Small intestine (tissue), 7 donors: ENCODE data around the gene ETV6. TPM values are rescaled to one million over a fixed set of nuclear protein-coding genes. Genes with fewer than 3 reads are reported as not detected.

Experiments used
- DNase-seq, 2 donors: peaks; one replicate each; pipeline versions ENCODE4 v3.0.0 to v3.0.0-alpha.2; 2013
- FAIRE-seq: peaks from 2 replicates; lab custom pipeline; 2012; peaks lifted over from hg19 to GRCh38; lab: Jason Lieb, UNC
- H3K27ac ChIP-seq, 3 donors: one replicate each; pipeline ENCODE4 v1.5.1; 2013; ENCODE audit warnings: low read length in 2 of 3, mild to moderate bottlenecking in 2 of 3, control low read depth in 1 of 3, inconsistent platforms in 1 of 3, low read depth in 1 of 3, moderate library complexity in 1 of 3
- H3K27me3 ChIP-seq, 3 donors: one replicate each; pipeline ENCODE4 v1.6.1; 2013; ENCODE audit warnings: low read length in 3 of 3, inconsistent platforms in 1 of 3; ENCODE audit not compliant: control insufficient read depth in 3 of 3, insufficient read depth in 3 of 3
- H3K36me3 ChIP-seq, 3 donors: one replicate each; pipeline ENCODE4 v1.6.1; 2013; ENCODE audit warnings: low read length in 3 of 3, inconsistent platforms in 1 of 3, low read depth in 1 of 3, mild to moderate bottlenecking in 1 of 3, moderate library complexity in 1 of 3; ENCODE audit not compliant: control insufficient read depth in 3 of 3, insufficient read depth in 2 of 3
- H3K4me1 ChIP-seq, 3 donors: one replicate each; pipeline ENCODE4 v1.6.1; 2013; ENCODE audit warnings: low read length in 2 of 3, inconsistent platforms in 1 of 3, low read depth in 1 of 3, mild to moderate bottlenecking in 1 of 3, moderate library complexity in 1 of 3; ENCODE audit not compliant: control insufficient read depth in 3 of 3, insufficient read depth in 2 of 3
- H3K4me3 ChIP-seq, 3 donors: one replicate each; pipeline ENCODE4 v1.5.1; 2013; ENCODE audit warnings: low read length in 3 of 3, control low read depth in 1 of 3, inconsistent platforms in 1 of 3, low read depth in 1 of 3, mild to moderate bottlenecking in 1 of 3, moderate library complexity in 1 of 3
- H3K9me3 ChIP-seq, 2 donors: one replicate each; pipeline ENCODE4 v1.6.1; 2013; ENCODE audit warnings: low read depth in 1 of 2, low read length in 1 of 2; ENCODE audit not compliant: control insufficient read depth in 2 of 2, insufficient read depth in 1 of 2
- WGBS, 3 donors: extraction: QIAGEN DNeasy Blood & Tissue Kit; methylation state at CpG; one replicate each; pipeline ENCODE4 v1.1.7; 2013; 5-methylcytosine and 5-hydroxymethylcytosine counted together
- polyA plus RNA-seq, 4 donors: library from polyadenylated mRNA; stranded (reverse) in 3 of 4; unstranded in 1 of 4; fragments of 200-250 nt in 3 of 4; fragments of 120-200 nt in 1 of 4; gene quantifications; one replicate each; pipeline versions ENCODE4 v1.2.1 to v1.2.3, GENCODE V29; 2013
- donor health status: healthy with polysubstance abuse.
- donor health status: control.
- donor health status: control.
- donor health status: Bipolar disorder and iron deficiency.
- donor health status: healthy.

The ETV6 gene
- polyA plus RNA-seq, 4 donors, result 5.1 to 13.6 (median 8.4) TPM

GRCh38 chr12:11849757-11850504 is 200.5 kb downstream of the ETV6 start:
- no peak overlapping the region for H3K27ac ChIP-seq
- DNase-seq (no peak), FAIRE-seq (no peak)
- no peaks in the 10 kb centered on the region for H3K4me1 ChIP-seq
- H3K27me3 ChIP-seq, result no peaks in the 10 kb centered on the region
- 91 to 94% (median 91%) methylated on average over 19 of the region's 19 CpGs for WGBS, 3 donors
- H3K9me3 ChIP-seq, result no peaks in the 10 kb centered on the region
- no peak overlapping the region for H3K4me3 ChIP-seq
- H3K36me3 ChIP-seq, result peaks cover 0 to 39% (median 6%) of the 10 kb centered on the region in 3 donors

GRCh38 chr12:11853126-11853525 is 203.7 kb downstream of the ETV6 start:
- Histone ChIP-seq H3K4me3 (no peak overlapping the region), H3K4me1 (no peaks in the 10 kb centered on the region), H3K9me3 (no peaks in the 10 kb centered on the region), H3K36me3 (peaks cover 5 to 46% (median 6%) of the 10 kb centered on the region in 3 donors), H3K27me3 (no peaks in the 10 kb centered on the region), H3K27ac (no peak overlapping the region)
- peak in 1 of 2 donors; percentile 53 for DNase-seq
- FAIRE-seq, result no peak
- WGBS, 3 donors, result 29 to 58% (median 38%) methylated on average over 12 of the region's 12 CpGs

GRCh38 chr12:11854011-11854499 is 204.6 kb downstream of the ETV6 start:
- Histone ChIP-seq H3K9me3 (no peaks in the 10 kb centered on the region), H3K36me3 (peaks cover 5 to 42% (median 6%) of the 10 kb centered on the region in 3 donors), H3K27ac (no peak overlapping the region), H3K27me3 (no peaks in the 10 kb centered on the region), H3K4me1 (no peaks in the 10 kb centered on the region), H3K4me3 (no peak overlapping the region)
- WGBS, 3 donors, result 86 to 94% (median 88%) methylated on average over 13 of the region's 13 CpGs
- FAIRE-seq (no peak), DNase-seq (no peak)

- FAIRE-seq, result no peak
- Histone ChIP-seq H3K27me3 (no peaks in the 10 kb centered on the region), H3K9me3 (no peaks in the 10 kb centered on the region), H3K4me3 (no peak overlapping the region), H3K27ac (no peak overlapping the region), H3K36me3 (peaks cover 3 to 37% (median 5%) of the 10 kb centered on the region in 3 donors), H3K4me1 (peaks cover 0 to 2% (median 0%) of the 10 kb centered on the region in 3 donors)
- 74 to 86% (median 81%) methylated on average over 4 of the region's 4 CpGs for WGBS, 3 donors
- no peak for DNase-seq
These were observed 206.5 kb downstream of the ETV6 start for GRCh38 chr12:11855983-11856374.

- no peak overlapping the region for H3K27ac ChIP-seq
- H3K9me3 ChIP-seq, result no peaks in the 10 kb centered on the region
- DNase-seq (no peak), FAIRE-seq (no peak)
- no peaks in the 10 kb centered on the region for H3K27me3 ChIP-seq
- H3K36me3 ChIP-seq, result peaks cover 3 to 44% (median 5%) of the 10 kb centered on the region in 3 donors
- no peak overlapping the region for H3K4me3 ChIP-seq
- 79 to 83% (median 83%) methylated on average over 7 of the region's 7 CpGs for WGBS, 3 donors
- peaks cover 0 to 9% (median 3%) of the 10 kb centered on the region in 3 donors for H3K4me1 ChIP-seq
These were observed 207.5 kb downstream of the ETV6 start for GRCh38 chr12:11856971-11857370.

GRCh38 chr12:11859705-11860425 is 210.4 kb downstream of the ETV6 start:
- no peak for DNase-seq
- 84 to 93% (median 93%) methylated on average over 17 of the region's 17 CpGs for WGBS, 3 donors
- Histone ChIP-seq H3K9me3 (no peaks in the 10 kb centered on the region), H3K27ac (no peak overlapping the region), H3K36me3 (peaks cover 0 to 36% (median 8%) of the 10 kb centered on the region in 3 donors), H3K4me3 (no peak overlapping the region), H3K4me1 (peaks cover 3 to 14% (median 9%) of the 10 kb centered on the region in 3 donors), H3K27me3 (no peaks in the 10 kb centered on the region)
- FAIRE-seq, result no peak

GRCh38 chr12:11861155-11861863 is 211.8 kb downstream of the ETV6 start:
- peaks cover 0 to 1% of the 10 kb centered on the region in 2 donors for H3K9me3 ChIP-seq
- H3K36me3 ChIP-seq, result peaks cover 0 to 27% (median 8%) of the 10 kb centered on the region in 3 donors
- no peaks in the 10 kb centered on the region for H3K27me3 ChIP-seq
- H3K4me3 ChIP-seq, result no peak overlapping the region
- FAIRE-seq (no peak), DNase-seq (no peak)
- H3K4me1 ChIP-seq, result peaks cover 3 to 14% (median 9%) of the 10 kb centered on the region in 3 donors
- H3K27ac ChIP-seq, result peak overlapping the region in 1 of 3 donors; percentile 79
- 44 to 53% (median 52%) methylated on average over 5 of the region's 5 CpGs for WGBS, 3 donors
